GM19240 (cell line): ENCODE results near the gene CAMTA1.

Experiments used
- DNase-seq: peaks from one replicate; pipeline ENCODE4 v3.0.0; 2011; ENCODE audit warnings: low spot score; ENCODE audit not compliant: insufficient read length

The CAMTA1 gene

GRCh38 chr1:7524341-7525337, 739.4 kb downstream of the CAMTA1 start:
- no peak for DNase-seq

- DNase-seq = no peak
These were observed 740.2 kb downstream of the CAMTA1 start for GRCh38 chr1:7525338-7526063.

GRCh38 chr1:7526196-7526866, 741.1 kb downstream of the CAMTA1 start:
- DNase-seq = no peak

- DNase-seq = no peak
These were observed 741.8 kb downstream of the CAMTA1 start for GRCh38 chr1:7526867-7527732.

GRCh38 chr1:7527733-7528045, 742.4 kb downstream of the CAMTA1 start:
- no peak for DNase-seq

- DNase-seq = no peak
These were observed 743.3 kb downstream of the CAMTA1 start for GRCh38 chr1:7528386-7529198.

- DNase-seq = no peak
These were observed 744.7 kb downstream of the CAMTA1 start for GRCh38 chr1:7529917-7530316.

- no peak for DNase-seq
These were observed 746.5 kb downstream of the CAMTA1 start for GRCh38 chr1:7531562-7532340.

- no peak for DNase-seq
These were observed 747.8 kb downstream of the CAMTA1 start for GRCh38 chr1:7533006-7533405.

- DNase-seq = no peak
These were observed 749.0 kb downstream of the CAMTA1 start for GRCh38 chr1:7534061-7534825.

GRCh38 chr1:7535016-7535415, 749.8 kb downstream of the CAMTA1 start:
- DNase-seq = no peak

GRCh38 chr1:7535934-7536878, 751.0 kb downstream of the CAMTA1 start:
- DNase-seq = no peak

GRCh38 chr1:7536891-7537591, 751.8 kb downstream of the CAMTA1 start:
- DNase-seq = no peak

- DNase-seq = no peak
These were observed 752.8 kb downstream of the CAMTA1 start for GRCh38 chr1:7538033-7538432.

- DNase-seq = no peak
These were observed 753.9 kb downstream of the CAMTA1 start for GRCh38 chr1:7538849-7539768.

- no peak for DNase-seq
These were observed 754.5 kb downstream of the CAMTA1 start for GRCh38 chr1:7539769-7540175.
